ENCODE data around the gene AGPAT2.

GRCh38 chr9:136695435-136695895 is 8.2 kb upstream of the AGPAT2 start:
- TF ChIP-seq, protein P1, sequence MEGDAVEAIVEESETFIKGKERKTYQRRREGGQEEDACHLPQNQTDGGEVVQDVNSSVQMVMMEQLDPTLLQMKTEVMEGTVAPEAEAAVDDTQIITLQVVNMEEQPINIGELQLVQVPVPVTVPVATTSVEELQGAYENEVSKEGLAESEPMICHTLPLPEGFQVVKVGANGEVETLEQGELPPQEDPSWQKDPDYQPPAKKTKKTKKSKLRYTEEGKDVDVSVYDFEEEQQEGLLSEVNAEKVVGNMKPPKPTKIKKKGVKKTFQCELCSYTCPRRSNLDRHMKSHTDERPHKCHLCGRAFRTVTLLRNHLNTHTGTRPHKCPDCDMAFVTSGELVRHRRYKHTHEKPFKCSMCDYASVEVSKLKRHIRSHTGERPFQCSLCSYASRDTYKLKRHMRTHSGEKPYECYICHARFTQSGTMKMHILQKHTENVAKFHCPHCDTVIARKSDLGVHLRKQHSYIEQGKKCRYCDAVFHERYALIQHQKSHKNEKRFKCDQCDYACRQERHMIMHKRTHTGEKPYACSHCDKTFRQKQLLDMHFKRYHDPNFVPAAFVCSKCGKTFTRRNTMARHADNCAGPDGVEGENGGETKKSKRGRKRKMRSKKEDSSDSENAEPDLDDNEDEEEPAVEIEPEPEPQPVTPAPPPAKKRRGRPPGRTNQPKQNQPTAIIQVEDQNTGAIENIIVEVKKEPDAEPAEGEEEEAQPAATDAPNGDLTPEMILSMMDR (conservative IDR thresholded peaks at IDR 0.05; ENCODE audit: low read depth in 2 of 2): no peak
- TF ChIP-seq REST (IDR thresholded peaks at IDR 0.05; ENCODE audit: unreplicated experiment): no peak
- no peak for TF ChIP-seq EZH2 (IDR thresholded peaks at IDR 0.05; ENCODE audit: low read depth, unreplicated experiment)
- no peak for TF ChIP-seq CREB1 (CRISPR knock-in tag; IDR thresholded peaks at IDR 0.05; ENCODE audit: low read depth)
- TF ChIP-seq POLR2AphosphoS5 (IDR thresholded peaks at IDR 0.05; ENCODE audit: low read depth): no peak
- TF ChIP-seq EZH2phosphoT487 (IDR thresholded peaks at IDR 0.05; ENCODE audit: unreplicated experiment): no peak
- no peak for TF ChIP-seq NANOG (IDR thresholded peaks at IDR 0.05; ENCODE audit: borderline replicate concordance)
- TF ChIP-seq JUNB (IDR thresholded peaks at IDR 0.05; ENCODE audit: unreplicated experiment): no peak
- TF ChIP-seq ZNF331 (CRISPR knock-in tag; IDR thresholded peaks at IDR 0.05; ENCODE audit: low read depth): no peak
- TF ChIP-seq, protein P2, sequence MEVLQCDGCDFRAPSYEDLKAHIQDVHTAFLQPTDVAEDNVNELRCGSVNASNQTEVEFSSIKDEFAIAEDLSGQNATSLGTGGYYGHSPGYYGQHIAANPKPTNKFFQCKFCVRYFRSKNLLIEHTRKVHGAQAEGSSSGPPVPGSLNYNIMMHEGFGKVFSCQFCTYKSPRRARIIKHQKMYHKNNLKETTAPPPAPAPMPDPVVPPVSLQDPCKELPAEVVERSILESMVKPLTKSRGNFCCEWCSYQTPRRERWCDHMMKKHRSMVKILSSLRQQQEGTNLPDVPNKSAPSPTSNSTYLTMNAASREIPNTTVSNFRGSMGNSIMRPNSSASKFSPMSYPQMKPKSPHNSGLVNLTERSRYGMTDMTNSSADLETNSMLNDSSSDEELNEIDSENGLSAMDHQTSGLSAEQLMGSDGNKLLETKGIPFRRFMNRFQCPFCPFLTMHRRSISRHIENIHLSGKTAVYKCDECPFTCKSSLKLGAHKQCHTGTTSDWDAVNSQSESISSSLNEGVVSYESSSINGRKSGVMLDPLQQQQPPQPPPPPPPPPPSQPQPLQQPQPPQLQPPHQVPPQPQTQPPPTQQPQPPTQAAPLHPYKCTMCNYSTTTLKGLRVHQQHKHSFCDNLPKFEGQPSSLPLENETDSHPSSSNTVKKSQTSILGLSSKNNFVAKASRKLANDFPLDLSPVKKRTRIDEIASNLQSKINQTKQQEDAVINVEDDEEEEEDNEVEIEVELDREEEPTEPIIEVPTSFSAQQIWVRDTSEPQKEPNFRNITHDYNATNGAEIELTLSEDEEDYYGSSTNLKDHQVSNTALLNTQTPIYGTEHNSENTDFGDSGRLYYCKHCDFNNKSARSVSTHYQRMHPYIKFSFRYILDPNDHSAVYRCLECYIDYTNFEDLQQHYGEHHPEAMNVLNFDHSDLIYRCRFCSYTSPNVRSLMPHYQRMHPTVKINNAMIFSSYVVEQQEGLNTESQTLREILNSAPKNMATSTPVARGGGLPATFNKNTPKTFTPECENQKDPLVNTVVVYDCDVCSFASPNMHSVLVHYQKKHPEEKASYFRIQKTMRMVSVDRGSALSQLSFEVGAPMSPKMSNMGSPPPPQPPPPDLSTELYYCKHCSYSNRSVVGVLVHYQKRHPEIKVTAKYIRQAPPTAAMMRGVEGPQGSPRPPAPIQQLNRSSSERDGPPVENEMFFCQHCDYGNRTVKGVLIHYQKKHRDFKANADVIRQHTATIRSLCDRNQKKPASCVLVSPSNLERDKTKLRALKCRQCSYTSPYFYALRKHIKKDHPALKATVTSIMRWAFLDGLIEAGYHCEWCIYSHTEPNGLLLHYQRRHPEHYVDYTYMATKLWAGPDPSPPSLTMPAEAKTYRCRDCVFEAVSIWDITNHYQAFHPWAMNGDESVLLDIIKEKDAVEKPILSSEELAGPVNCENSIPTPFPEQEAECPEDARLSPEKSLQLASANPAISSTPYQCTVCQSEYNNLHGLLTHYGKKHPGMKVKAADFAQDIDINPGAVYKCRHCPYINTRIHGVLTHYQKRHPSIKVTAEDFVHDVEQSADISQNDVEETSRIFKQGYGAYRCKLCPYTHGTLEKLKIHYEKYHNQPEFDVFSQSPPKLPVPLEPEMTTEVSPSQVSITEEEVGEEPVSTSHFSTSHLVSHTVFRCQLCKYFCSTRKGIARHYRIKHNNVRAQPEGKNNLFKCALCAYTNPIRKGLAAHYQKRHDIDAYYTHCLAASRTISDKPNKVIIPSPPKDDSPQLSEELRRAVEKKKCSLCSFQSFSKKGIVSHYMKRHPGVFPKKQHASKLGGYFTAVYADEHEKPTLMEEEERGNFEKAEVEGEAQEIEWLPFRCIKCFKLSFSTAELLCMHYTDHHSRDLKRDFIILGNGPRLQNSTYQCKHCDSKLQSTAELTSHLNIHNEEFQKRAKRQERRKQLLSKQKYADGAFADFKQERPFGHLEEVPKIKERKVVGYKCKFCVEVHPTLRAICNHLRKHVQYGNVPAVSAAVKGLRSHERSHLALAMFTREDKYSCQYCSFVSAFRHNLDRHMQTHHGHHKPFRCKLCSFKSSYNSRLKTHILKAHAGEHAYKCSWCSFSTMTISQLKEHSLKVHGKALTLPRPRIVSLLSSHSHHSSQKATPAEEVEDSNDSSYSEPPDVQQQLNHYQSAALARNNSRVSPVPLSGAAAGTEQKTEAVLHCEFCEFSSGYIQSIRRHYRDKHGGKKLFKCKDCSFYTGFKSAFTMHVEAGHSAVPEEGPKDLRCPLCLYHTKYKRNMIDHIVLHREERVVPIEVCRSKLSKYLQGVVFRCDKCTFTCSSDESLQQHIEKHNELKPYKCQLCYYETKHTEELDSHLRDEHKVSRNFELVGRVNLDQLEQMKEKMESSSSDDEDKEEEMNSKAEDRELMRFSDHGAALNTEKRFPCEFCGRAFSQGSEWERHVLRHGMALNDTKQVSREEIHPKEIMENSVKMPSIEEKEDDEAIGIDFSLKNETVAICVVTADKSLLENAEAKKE (CRISPR knock-in tag; IDR thresholded peaks at IDR 0.05): no peak
- TF ChIP-seq ZNF114 (CRISPR knock-in tag; IDR thresholded peaks at IDR 0.05): no peak
